HG03378 (cell line): ENCODE measurements around the gene CTDSPL2.
A peak's percentile ranks its signal among the peaks of the same experiment; 100 is the strongest.
"Not testable (repeated sequence)": the region's sequence is repeated elsewhere in the genome, so short reads cannot be mapped to it uniquely, and the experiment has no call there.

Experiments used
- ATAC-seq: cut with Tn5 transposase; IDR thresholded peaks from one replicate; pipeline ENCODE4 v1.9.1; 2021; ENCODE audit warnings: mild to moderate bottlenecking, moderate library complexity; ENCODE audit not compliant: unreplicated experiment

The CTDSPL2 gene

DNA sequence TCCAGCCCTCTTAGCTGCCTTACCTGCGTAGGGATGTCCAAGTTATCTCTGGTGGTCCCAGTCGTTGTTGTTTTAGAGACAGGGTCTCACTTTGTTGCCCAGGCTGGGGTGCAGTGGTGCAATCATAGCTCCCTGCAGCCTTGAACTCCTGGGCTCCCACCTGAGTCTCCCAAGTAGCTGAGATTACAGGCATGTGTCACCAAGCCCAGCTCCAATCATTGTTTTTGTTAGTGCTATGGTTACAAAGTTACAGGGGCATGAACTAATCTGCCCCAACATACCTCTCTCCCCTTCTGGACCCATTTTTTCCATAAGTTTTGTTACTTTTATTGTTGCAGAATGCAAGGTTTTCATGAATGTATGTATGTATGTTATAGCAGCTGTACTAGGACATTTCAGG is 54.7 kb downstream of the CTDSPL2 start:
- no peak for ATAC-seq

DNA sequence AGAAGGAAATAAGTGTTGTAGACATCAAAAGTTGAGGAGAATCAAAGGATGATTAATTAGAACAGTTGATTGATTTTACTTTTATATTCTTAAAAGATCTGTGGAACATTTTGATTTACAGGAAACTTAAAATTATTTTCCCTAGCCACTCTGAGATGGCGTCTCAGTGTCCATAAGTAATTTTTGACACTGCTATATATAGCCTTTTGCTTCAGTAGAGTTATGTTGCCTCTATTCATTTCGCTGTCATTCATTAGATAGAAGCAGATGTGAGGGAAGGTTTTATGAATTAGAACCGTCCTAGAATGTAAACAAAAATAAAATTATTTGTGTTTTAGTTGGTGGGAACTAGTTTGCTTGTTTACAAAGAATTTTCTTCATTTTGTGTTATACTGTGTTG is 58.5 kb downstream of the CTDSPL2 start:
- ATAC-seq, result no peak

DNA sequence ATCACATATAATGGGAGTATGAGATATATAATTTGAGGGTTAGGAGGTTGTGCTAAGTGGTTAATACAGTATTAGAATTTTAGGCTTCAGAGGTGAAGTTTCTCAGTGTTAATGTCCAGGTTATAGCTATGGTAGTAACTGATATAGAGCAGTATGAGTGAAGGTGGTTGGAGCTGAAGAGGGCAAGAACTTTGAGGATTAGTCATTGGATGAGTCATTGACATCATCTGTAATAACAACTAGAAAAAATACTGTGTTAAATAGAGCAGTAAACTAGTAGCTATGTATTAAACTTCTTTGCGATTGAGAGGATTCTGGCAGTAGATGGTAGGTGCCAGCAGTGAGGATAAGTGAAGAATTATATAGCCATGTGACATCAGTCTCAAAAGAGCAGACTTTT is 62.0 kb downstream of the CTDSPL2 start:
- no peak for ATAC-seq

DNA sequence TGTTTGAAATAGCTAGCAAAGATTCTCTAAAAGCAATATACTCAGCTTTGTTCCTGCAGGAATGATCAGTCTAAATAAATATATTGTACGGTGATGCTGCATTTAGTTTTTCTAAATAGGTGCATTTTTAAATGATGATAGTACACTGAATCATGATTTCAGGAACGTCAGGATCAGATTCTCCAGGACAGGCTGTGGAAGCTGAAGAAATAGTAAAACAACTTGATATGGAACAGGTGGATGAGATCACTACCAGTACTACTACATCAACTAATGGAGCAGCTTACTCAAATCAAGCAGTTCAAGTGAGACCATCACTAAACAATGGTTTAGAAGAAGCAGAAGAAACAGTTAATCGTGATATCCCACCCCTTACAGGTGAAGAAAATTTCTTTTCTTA is 63.2 kb downstream of the CTDSPL2 start:
- ATAC-seq, result no peak

DNA sequence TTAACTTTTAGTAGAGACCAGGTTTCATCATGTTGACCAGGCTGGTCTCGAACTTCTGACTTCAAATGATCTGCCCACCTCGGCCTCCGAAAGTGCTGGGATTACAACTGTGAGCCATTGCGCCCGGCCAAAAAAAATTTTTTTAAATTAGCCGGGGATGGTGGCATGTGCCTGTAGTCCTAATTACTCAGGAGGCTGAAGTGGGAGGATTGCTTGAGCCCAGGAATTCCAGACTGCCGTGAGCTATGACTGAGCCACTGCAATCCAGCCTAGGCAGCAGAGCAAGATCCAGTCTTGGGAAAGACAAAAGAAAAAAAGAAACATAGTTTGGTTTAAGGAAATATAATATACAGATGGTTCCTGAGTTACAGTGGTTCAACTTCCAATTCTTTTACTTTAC is 64.6 kb downstream of the CTDSPL2 start:
- ATAC-seq, result no peak

DNA sequence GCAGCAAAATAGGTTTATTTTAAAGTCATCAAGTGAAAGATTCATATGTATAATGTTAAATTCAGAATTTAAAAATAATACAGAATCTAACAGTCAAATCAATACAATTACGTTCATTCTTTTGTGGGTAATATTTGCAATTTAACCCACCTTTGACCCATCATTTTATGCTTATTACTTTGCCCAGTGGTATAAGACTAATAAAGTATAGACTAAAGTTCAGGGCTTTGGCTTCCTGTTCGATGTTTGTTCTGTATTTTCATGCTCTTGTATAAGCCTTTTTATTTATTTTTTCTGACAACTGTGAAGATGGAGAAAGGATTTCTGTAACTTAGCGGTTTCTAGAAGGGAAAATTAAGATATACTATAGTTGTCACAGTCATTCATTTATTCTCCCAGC is 65.2 kb downstream of the CTDSPL2 start:
- ATAC-seq, result no peak

DNA sequence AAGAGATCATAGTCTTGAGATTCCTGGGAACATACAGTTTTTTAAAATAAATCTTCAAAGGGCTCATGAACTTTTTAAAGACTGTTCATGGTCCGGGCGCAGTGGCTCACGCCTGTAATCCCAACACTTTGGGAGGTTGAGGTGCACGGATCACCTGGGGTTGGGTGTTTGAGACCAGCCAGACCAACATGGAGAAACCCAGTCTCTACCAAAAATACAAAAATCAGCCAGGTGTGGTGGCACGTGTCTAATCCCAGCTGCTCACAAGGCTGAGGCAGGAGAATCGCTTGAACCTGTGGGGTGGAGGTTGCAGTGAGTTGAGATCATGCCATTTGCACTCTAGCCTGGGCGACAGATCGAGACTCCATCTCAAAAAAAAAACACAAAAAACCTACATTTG is 68.1 kb downstream of the CTDSPL2 start:
- no peak for ATAC-seq

DNA sequence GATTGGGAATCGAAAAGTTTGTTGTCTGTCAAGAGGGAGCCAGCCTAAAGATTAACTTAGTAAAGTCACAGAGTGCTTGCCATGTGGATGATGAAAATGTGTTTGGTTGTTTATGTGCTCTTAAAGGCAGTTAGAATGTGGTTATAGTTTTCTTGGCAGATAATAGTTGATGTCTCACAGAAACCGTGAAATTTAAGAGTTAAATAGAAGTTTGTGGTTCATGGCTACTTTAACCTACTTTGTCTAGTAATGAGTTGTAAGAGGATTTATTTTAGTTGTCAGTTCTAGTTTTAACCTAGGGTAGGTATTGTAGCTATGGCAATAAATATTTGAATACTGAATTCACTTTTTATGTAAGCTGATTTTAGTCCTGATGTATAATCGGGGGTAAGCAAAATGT is 73.1 kb downstream of the CTDSPL2 start:
- no peak for ATAC-seq

DNA sequence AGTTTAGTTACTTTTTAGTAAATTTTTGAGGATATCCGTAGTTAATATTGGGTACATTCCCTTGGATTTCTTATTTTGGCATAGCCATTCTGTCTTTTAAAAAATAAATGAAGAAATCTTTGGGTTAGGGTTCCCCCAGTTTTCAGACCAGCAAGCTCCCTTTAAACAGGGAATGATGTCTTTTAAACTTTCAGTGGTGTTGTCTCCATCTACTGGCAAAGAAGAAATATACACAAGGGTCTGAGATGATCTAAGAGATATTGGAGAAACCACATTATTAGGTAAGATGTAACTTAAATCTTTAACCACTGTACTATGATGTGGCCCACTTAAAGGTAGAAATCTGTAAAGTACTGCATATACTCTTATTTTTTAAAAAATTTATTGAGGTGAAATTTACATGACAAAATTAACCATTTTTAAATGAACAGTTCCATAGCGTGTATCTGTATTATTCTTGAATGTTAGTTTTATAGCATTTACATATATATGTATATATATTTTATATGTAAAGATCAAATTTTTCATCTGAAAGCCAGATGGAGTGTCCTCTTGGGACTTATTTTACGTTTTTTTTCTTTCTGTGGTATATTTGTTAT is 74.4 kb downstream of the CTDSPL2 start:
- no peak for ATAC-seq

DNA sequence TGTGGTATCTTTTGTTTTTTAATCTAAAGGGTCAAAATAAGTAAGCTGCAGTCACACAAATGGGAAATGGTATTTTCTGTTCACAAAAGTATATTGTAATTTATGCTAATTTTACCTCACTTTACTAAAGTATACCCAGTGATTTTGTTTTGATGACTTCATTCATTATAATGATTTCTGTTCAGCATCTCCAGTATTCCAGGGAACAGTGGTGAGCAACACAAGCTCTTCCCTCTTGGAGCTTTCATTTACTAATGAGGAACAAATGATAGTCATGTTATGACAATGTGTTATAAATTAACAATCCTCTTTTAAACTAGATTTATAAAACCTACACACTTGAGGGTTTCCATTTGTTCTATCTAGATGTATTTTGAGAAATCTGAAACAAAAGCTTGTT is 89.0 kb downstream of the CTDSPL2 start:
- no peak for ATAC-seq

DNA sequence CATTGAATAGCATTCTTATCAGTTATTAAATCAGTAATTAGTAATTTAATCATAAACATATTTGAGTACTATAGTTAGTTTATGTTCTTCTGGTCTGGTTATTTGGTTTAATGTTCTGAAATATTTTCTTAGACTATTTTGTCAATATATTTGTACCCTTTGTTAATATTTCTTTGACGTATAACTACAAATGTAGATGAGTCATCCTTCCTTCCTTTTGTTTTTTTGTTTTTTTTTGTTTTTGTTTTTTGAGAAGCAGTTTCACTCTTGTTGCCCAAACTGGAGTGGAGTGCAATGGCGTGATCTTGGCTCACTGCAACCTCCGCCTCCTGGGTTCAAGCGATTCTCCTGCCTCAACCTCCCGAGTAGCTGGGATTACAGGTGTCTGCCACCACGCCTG is 92.1 kb downstream of the CTDSPL2 start:
- ATAC-seq, result no peak

DNA sequence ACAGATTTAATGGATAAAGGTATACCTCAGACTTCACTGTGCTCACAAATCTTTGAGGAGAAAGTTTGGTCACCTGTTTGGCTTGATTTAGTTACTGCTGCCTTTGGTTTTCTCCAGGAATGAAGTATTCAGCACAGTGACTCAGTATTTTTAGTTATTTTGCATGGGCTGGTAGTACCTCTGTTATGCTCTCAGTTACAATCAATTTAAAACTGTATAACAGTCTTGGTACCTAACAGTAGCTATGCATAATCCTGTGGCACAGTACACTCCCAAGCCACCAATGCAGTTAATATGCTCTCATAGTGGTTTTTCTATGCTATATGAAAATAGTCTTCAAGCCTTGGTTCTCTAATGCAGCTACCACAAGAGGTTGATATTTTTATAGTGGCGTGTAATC is 97.6 kb downstream of the CTDSPL2 start:
- ATAC-seq, result no peak

DNA sequence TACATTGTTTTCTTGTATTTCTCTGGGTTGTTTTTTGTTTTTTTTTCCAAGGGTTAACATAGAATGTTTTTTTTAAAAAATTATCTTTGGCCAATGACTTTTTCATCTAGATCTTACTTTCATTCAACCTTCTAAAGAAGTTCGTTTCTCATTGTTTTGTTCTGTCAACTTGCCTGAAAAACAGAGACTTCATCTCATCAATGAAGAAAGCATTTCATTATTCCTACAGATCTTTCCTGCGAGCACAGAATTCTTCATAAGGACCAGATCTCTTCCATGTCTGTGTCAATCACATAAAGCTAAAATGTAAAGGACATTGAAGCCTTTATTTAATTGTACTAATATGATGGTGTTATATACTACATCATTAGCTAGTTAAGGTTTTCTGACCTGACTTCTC is 99.8 kb downstream of the CTDSPL2 start:
- no peak for ATAC-seq

DNA sequence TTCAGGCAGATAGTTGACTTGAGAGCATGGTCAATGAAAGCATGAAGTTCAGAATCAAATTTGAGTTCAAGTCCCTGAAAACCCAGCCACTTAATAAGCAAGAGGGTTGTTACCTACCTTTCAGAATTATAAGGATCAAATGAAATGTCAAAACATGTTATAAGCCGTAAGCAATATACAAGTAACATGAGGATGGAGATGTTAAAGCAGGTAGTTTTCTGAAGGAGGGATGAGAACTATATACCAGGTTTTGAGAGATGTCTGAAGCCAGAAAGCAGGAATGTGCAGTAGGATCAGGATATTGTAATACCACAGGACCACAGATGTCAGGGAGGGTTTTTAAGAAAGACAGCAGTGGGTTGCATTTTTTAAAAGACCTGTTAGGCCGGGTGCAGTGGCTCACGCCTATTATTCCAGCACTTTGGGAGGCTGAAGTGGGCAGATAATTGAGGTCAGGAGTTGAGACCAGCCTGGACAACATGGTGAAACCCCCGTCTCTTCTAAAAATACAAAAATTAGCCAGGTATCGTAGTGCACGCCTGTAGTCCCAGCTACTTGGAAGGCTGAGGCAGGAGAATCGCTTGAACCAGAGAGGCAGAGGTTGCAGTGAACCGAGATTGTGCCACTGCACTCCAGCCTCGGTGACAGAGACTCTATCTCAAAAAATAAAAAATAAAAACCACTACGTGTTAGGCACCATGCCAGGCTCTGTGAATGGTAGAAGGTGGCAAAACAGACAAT is 102.6 kb downstream of the CTDSPL2 start:
- no peak for ATAC-seq

DNA sequence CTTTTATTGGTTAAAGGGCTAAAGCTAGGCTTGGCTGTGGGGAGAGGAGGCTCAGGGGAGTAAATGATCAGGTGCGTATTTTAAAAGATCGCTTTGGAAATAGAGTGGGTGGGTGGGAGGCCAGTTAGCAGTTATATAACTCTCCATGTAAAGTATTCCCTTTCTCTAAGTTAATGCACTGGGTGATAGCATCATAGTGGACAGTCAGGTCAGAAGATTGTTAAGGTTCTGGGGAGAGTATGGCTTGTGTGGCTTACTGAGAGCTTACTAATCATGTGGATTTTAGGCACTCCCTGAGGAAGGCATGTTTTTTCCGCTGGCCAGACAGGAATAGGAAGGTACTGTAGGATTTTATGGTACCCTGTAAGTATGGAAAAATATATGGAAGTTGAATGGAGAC is 103.2 kb downstream of the CTDSPL2 start:
- ATAC-seq, result no peak

DNA sequence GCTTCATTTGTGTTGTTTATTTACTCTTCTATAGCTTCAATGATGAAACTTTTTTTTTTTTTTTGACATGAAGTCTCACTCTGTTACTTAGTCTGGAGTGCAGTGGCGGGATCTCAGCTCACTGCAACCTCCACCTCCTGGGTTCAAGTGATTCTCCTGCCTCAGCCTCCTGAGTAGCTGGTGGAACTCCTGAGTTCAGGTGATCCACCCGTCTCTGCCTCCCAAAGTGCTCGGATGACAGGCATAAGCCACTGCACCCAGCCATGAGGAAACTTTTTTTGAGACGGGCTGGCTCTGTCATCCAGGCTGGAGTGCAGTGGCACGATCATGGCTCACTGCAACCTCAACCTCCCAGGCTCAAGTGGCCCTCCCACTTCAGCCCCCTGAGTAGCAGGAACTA is 104.8 kb downstream of the CTDSPL2 start:
- ATAC-seq, result not testable (repeated sequence)

DNA sequence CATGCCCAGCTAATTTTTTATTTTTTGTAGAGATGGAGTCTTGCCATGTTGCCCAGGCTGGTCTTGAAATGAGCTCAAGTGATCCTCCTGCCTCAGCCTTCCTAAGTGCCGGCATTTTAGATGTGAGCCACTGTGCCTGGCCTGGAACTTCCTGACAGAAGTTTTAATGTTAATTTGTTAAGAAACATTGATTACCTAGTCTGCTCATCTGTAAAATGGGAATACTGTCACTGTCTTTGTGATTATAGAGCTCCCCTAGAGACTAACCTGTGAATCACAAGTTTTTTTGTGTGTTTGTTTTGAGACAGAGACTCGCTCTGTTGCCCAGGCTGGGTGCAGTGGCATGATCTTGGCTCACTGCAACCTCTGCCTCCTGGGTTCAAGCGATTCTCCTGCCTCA is 105.3 kb downstream of the CTDSPL2 start:
- no peak for ATAC-seq

DNA sequence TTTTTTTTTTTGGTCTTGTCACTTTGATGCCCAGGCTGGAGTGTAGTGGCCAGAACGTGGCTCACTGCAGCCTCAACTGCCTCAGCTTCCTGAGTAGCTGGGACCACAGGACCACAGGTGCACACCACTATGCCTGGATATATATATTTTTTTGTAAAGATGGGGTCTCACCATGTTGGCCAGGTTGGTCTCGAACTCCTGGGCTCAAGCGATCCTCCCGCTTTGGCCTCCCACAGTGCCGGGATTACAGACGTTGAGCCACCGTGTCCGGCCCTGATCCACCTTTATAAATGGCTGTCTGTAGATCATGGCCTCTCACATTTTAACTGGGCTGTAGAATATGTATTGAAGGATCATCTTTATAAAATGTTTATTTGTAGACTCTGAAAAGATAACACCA is 107.7 kb downstream of the CTDSPL2 start:
- ATAC-seq, result no peak

DNA sequence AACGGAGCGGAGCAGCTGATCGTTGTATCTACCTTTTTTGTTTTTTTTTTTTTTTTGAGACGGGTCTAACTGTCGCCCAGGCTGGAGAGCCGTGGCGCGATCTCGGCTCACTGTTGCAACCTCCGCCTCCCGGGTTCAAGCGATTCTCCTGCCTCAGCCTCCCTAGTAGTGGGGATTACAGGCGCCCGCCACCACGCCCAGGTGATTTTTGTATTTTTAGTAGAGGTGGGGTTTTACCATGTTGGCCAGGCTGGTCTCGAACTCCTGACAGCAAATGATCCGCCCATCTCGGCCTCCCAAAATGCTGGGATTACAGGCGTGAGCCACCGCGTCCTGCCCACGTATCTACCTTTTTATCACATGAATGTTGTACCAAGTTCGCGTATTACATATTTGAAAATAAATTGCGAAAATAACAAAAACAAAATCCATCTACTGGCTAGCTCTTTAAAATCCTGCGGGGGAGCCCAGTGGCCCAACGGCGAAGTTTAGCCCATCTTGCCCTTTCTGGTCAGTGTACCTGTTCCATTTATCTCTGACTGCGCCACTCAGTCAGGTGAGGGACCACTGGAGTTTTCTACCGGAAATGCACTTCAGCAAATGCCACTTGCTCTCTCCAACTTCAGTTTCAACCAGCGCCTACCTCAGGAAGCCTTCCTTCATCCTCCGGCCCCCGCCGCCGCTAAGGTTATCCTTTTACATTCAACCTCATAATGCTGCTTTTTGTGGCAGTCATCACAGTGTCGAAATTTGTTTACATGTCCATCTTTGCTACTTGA is 108.3 kb downstream of the CTDSPL2 start:
- no peak for ATAC-seq

DNA sequence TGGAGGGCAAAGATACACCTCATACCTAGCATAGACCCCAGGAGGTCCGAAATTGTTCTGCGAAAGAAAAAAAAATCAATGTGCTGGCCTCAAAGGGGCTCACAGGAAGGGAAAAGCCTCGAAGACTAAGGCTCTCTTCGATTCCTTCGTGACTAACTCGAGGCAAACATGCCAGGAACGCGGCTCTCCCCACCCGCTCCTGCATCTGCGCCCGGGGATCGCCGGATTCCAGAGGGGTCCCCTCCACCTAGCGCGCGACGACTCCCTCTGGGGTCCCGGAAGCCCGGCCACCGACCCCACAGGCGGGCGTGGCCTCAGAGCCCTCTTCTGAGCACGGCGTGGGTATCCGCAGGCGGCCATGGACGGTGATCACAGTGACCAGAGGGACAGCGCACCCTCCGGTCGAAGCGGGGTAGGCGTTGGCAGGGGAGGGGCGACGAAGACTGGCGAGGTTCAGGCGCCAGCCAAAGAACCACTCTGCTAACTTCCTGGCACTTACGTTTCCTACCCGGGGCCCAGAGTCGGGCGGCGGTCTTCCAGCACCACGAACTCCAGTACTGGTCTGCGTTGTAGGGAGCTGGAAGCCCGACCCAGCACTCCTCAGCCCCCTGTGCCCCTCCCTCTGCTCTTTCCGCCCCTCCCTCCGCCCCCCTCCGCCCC is 109.0 kb downstream of the CTDSPL2 start:
- ATAC-seq, result peak; percentile 60

DNA sequence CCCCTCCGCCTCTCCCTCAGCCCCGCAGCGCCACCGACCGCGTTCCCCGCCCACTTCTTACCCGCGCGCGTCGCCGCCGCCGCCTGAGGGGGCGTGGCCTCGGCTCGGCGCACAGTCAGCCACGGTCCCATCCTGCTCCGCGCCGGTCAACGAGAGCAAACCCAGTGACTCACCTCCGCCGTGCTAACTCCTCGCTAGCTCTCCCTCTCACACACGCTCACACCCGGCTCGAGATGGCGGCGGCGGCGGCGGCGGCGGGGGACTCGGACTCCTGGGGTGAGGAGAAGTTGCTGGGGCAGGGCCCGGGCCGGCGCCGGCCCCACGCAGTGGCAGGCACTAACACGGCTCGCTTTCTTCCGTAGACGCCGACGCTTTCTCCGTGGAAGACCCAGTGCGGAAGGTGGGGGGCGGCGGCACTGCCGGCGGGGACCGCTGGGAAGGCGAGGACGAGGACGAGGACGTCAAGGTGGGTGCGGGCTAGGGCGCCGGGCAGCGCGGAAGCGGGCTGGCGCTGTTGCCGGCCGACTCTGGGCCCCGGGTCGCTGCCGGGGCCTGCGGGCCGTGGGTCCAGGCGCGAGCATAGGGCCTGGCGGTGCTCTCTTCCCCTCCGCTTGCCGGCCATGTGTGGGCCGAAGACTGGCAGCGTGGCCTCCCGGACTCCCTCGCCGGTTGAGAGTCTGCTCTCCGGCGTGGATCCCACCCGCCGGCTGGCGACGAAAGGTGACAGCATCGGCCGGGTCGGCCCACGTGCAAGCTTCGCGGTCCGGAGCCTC is 109.7 kb downstream of the CTDSPL2 start, which contains the start of gene EIF3J:
EIF3J (plus strand) TSS at position 186 of the 773 bp plus-strand sequence; CDS start at position 234, 48 bp downstream.
- peak; percentile 81 for ATAC-seq
